Transverse colon (tissue), 4 donors: ENCODE data around the gene ALG9.

ENCODE experiments used
- CTCF ChIP-seq, 5 experiments: fragments of 200-600 bp in 3 of 5; fragments of 450-650 bp in 2 of 5; sonication (generic) in 3 of 5; IDR thresholded peaks; 1 replicate in 2 of 5; 2 replicates in 3 of 5; pipeline ENCODE4 v1.5.1; 2016 to 2017; ENCODE audit warnings: antibody characterized with exemption in 5 of 5, inconsistent platforms in 3 of 5, mild to moderate bottlenecking in 2 of 5, moderate library complexity in 1 of 5
- POLR2A ChIP-seq: fragments of 450-650 bp; IDR thresholded peaks from one replicate; pipeline ENCODE4 v1.6.1; 2016; ENCODE audit warnings: antibody characterized with exemption, mild to moderate bottlenecking, moderate library complexity
- POLR2AphosphoS5 ChIP-seq, 3 donors: sonication (generic); formaldehyde crosslinking; IDR thresholded peaks; one replicate each; pipeline ENCODE4 v1.6.1; 2016; ENCODE audit warnings: antibody characterized with exemption in 3 of 3

- TF ChIP-seq POLR2AphosphoS5 (IDR thresholded peaks at IDR 0.05), result no peak
- no peak for TF ChIP-seq POLR2A
- no peak for TF ChIP-seq CTCF (IDR thresholded peaks at IDR 0.05)
Measured at GRCh38 chr11:111870113-111870512, 1.3 kb downstream of the ALG9 start.
